Measurements from ENCODE around the gene LHFPL6.

Gene LHFPL6

GRCh38 chr13:39462428-39462827 lies 140.6 kb downstream of the LHFPL6 start:
- DNase-seq (ENCODE audit: low read depth), result no peak

GRCh38 chr13:39461685-39462266 lies 141.2 kb downstream of the LHFPL6 start:
- DNase-seq (ENCODE audit: low read depth), result no peak

DNA sequence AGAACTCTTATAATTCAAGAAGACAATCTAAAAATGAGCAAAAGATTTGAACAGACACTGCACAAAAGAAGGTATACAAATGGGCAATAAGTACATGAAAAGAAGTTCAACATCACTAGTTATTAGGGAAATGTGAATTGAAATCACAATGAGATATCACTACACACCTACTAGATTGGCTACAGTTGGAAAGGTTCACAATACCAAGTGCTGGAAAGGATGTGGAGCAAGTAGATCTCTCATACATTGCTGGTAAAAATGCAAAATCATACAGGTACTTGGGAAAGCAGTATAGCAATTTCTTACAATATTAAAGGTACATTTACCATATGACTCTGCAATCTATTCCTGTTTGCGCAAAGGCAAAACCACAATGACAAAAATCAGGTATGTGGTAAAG lies 145.7 kb downstream of the LHFPL6 start:
- DNase-seq (ENCODE audit: low read depth), result no peak

DNA sequence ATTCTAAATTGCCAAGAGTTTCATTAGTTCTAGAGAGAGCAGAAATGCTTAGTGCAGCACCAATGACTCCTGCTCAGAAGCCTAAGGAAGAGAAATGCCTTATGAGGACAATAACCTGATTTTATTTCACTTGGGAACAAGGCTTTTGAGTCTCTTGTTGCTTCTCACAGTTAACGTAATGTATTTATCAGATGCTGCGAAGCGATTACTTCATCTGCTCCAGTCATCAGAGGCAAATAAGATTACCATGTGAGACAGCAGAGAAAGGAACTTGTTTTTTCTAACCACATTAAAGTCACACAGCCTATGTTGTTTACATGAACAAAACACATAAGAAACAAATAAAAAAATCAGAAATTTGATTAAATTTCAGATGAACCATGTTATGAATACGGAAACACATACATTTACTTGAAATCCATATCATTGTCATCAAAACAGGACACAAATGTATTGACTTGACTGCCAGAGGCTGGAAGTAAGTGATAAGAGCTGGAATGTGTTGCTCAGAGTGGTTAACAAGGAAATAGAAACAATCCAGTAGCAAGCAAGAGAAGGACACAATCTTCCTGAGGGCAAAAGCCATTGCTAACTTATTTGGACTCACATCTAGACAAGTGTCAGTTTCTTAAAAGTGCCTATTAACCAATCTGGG lies 147.3 kb downstream of the LHFPL6 start:
- DNase-seq (ENCODE audit: low read depth), result no peak

- DNase-seq (ENCODE audit: low read depth), result no peak
These were observed 150.2 kb downstream of the LHFPL6 start for GRCh38 chr13:39452834-39453233.

GRCh38 chr13:39452417-39452816 lies 150.6 kb downstream of the LHFPL6 start:
- DNase-seq (ENCODE audit: low read depth), result no peak

DNA sequence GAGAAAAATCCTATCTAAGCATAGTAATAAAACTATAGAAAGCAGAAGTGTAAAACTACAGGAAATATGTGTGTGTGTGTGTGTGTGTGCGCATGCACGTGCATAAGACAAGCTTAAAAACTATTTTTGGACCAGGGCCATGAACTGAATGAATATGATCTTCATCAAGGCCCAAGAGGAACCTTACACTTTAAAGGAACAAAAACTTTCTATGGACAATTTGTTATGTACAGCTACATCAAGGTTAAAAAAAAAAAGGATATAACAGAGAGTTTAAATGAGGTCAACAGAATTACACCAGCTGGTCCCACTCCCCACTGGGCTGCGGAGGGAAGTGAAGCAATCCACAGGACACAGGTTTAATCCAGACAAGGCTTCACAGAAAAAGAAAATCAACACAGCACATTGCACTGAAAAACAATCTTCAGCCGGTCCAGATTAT lies 151.1 kb downstream of the LHFPL6 start:
- DNase-seq (ENCODE audit: low read depth), result no peak

- DNase-seq (ENCODE audit: low read depth), result no peak
These were observed 151.7 kb downstream of the LHFPL6 start for GRCh38 chr13:39451301-39451700.

DNA sequence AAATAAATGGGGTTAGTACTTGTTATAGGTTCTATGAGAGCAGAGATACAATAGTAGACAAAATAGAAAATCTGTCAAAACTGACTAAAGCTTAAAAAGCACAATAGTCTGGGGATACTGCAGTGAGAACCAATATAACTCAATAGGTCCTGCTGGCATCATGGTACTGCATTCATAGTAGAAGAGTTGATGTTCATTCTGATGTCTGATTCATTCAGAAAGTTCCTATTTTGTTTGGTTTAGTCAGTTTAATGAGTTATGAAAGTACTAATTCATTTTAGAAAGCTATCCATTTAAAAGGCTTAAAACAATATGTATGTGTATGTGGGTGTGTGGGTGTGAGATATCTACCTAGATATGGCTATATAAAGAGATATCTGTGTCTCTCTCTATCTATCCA lies 152.8 kb downstream of the LHFPL6 start:
- no peak for DNase-seq (ENCODE audit: low read depth)

GRCh38 chr13:39448834-39449233 lies 154.2 kb downstream of the LHFPL6 start:
- DNase-seq (ENCODE audit: low read depth), result no peak

DNA sequence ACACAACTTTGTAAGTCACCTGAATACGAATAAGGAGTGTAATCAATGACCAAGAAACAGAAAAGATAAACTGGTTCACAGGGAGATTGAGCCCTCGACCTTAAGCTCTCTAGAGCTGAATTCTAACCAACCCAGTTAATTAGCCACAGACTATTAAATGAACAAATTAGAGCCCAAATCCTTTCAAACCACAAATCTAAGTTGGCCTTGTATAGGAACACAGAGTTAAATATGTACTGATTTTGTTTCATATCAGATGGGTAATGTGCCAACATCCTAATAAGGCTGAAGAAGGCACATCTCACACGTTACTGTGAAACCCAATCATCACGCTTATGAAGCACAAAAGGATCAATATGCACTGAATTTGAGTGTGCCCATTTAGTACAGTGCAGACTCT lies 156.1 kb downstream of the LHFPL6 start:
- DNase-seq (ENCODE audit: low read depth), result no peak

- DNase-seq (ENCODE audit: low read depth), result no peak
These were observed 158.1 kb downstream of the LHFPL6 start for GRCh38 chr13:39444866-39445265.

DNA sequence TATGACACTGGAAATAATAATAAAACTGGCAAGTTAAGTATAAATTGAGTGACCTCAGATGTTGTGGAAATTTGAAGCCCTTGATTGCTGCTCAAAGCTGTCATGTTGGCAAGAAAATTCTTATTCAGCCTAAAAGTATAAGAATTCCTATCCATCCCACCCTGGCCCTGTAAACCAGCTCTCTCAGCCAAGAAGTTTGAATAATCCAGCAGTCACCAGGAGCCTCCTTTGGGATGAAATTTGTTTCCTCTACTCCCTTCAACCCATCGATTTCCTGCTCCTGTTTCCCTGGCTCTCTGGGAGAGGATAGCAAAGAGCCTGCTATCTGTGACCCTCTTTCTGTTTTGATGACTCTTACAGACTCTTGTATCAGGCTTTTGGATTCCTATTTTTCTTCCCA lies 169.3 kb downstream of the LHFPL6 start:
- no peak for DNase-seq (ENCODE audit: low read depth)

DNA sequence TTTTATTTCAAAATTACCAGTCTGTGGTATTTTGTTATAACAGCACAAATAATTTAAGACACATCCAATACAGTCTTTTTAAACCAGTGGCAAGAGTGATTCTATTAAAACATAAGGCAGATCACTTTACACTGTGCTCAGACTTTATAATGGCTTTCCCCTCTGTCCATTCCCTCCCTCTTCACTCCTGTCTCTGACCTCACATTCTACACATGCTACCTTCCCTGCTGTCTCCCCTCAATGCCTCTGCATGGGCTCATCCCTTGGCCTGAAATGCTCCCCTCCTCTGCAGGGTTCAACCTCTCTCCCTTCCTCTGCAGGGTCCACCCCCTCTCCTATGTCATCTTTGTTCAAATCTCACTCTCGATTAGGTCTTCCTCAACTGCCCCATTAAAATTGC lies 170.8 kb downstream of the LHFPL6 start:
- DNase-seq (ENCODE audit: low read depth), result no peak

GRCh38 chr13:39422845-39423565 lies 180.0 kb downstream of the LHFPL6 start:
- no peak for DNase-seq (ENCODE audit: low read depth)

DNA sequence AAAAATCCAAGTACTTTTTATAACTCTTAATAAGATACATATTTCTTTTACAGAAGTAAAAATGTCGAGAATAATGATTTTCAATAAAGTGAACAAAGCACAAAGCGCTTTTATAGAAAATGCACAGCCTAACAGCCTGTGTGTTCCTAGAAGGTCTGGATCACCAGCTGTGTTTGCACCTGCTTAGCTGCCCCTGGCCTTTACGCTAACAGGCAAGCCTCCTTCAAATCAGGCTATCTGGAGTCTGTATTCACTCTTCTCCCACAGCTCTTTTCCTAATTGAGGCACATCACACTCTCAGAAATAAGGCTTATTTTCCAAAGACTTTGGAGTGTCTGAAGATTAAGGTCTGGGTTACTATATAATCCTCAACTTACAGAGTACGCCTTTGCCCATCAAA lies 183.1 kb downstream of the LHFPL6 start:
- no peak for DNase-seq (ENCODE audit: low read depth)

- no peak for DNase-seq (ENCODE audit: low read depth)
These were observed 183.9 kb downstream of the LHFPL6 start for GRCh38 chr13:39419068-39419467.

DNA sequence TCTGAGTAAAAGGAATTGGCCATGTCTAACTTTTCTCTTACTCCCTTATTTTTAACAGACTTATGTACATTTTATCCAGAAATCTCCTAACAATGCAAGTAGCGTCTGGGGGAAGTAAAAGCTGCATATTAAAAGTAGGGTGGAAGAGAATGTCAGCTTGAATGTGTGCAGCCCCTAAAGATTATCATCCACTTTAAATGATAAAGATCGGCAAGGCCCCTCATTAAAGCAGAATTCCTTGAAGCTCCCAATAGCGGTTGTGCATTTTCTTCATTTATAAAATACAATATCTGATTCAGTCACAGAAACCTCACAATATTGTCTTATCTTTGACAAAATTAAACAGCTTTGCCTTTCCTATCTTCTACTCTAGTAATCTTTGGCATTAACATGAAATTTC lies 184.6 kb downstream of the LHFPL6 start:
- no peak for DNase-seq (ENCODE audit: low read depth)

DNA sequence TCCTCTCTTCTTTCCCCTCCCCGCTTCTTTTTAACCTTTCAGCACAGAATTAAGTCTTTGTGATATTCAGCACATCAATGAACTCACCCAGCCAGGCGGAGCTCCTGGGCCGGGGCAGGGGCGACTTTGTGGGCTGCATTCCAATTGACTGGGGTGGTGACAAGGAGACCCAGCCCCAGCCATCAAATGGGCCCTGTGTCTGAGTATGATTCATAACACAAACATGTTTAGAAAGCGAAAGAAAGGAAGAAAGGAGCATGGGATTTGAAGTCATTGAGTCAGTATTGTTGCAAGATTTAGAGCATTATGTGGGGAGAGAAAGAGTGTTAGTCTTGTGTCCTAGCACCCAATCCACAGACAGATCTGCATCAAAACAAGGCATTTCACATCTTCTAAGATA lies 185.3 kb downstream of the LHFPL6 start:
- no peak for DNase-seq (ENCODE audit: low read depth)

GRCh38 chr13:39417131-39417530 lies 185.9 kb downstream of the LHFPL6 start:
- DNase-seq (ENCODE audit: low read depth), result no peak

DNA sequence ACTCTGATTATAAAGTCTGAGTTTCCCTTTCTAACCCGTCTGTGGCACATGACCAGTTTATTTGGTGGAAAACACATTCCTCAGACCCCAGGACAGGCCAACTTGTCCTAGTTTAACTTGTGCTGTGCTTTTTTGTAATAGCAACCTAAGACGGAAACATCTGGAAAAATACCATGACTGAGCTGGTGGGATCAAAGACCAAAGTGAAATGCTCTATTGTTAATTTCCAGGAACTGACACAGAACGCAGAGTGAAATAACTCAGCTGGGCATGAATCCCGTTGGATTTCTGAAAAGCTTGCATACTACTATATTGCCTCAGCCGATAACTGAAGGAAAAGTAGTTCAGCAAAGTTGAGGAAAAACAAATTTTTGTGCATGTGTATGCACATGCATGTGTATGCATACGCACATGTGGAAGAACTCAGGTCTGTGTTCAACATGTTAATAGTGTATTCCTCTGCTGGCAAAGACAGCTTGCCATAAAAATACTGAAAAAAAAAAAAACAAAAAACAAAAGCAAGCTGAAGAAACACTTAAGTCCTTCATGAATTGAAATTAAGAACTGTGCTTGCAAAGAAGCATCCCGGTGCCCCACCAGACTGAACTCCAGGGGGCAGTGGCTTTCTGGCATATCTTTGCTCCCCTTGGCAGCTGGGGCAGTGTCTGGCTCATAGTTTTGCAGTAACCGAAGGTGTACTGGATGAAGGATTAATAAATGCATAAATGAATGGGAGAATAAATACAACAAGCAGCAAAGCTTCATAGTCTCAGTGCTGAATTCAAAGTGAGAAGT lies 187.8 kb downstream of the LHFPL6 start:
- no peak for DNase-seq (ENCODE audit: low read depth)

GRCh38 chr13:39414339-39414738 lies 188.7 kb downstream of the LHFPL6 start:
- DNase-seq (ENCODE audit: low read depth), result no peak

- DNase-seq (ENCODE audit: low read depth), result no peak
These were observed 191.5 kb downstream of the LHFPL6 start for GRCh38 chr13:39411511-39411910.
